Liver (tissue), 3 donors: Measurements from ENCODE around the gene TMC2.

Experiments used
- CTCF ChIP-seq: fragments of 150-350 bp; IDR thresholded peaks from 2 replicates; pipeline ENCODE4 v1.5.1; 2017; ENCODE audit warnings: improper control_type of control experiment, low read depth, low read length; ENCODE audit not compliant: missing input control
- EGR1 ChIP-seq, 2 donors: IDR thresholded peaks; 2 replicates each; pipeline ENCODE4 v1.6.1; 2016 to 2018; ENCODE audit warnings: antibody characterized with exemption in 2 of 2, low read depth in 2 of 2
- REST ChIP-seq: IDR thresholded peaks from 2 replicates; pipeline ENCODE4 v1.6.1; 2016; ENCODE audit warnings: antibody characterized with exemption, mild to moderate bottlenecking
- donor health status: healthy.
- donor health status: healthy.

- TF ChIP-seq CTCF: no peak
- no peak for TF ChIP-seq EGR1 (IDR thresholded peaks at IDR 0.05; ENCODE audit: low read depth in 2 of 2)
- TF ChIP-seq REST: no peak
These were observed 58.7 kb downstream of the TMC2 start for GRCh38 chr20:2595076-2595475.
